HCT116 (cell line): ENCODE measurements around the gene PNPLA2. TPM values are rescaled to one million over a fixed set of nuclear protein-coding genes. Genes with fewer than 3 reads are reported as not detected.

Source experiments
- ATAC-seq: fragments of 200-7000 bp; cut with Tn5 transposase; 2 replicates; pipeline ENCODE4 v1.9.1; 2020; ENCODE audit warnings: mild to moderate bottlenecking, moderate library complexity
- BruUV-seq: library from RNA; stranded (reverse); fragments of 400-500 nt; replicated peaks from 2 replicates; lab custom pipeline; 2021; lab: Mats Ljungman, UMichigan
- CTCF ChIA-PET: fragments of 300-600 bp; sonication (Branson Sonifier 250); formaldehyde crosslinking; loops from one replicate; lab custom pipeline; 2021; ENCODE audit warnings: antibody characterized with exemption; lab: Charles Lee
- POLR2A ChIA-PET: fragments of 300-600, 350-600 bp; sonication (Branson Sonifier 250); formaldehyde crosslinking; loops from one replicate; lab custom pipeline; 2021; ENCODE audit warnings: antibody characterized with exemption; lab: Charles Lee
- RAD21 ChIA-PET, 2 experiments: fragments of 300-600 bp; sonication (Branson Sonifier 250); formaldehyde crosslinking; loops; one replicate each; lab custom pipeline; 2023; ENCODE audit warnings: low total read pairs in 2 of 2; ENCODE audit not compliant: uncharacterized antibody in 2 of 2, unreplicated experiment in 2 of 2, low non-redundant PET in 1 of 2; lab: Charles Lee
- DNase-seq: peaks from one replicate; pipeline ENCODE4 v3.0.0-alpha.2; 2010; ENCODE audit warnings: low read depth, low spot score
- H2AFZ ChIP-seq: fragments of 200-600 bp; shearing (Covaris generic), sonication (generic); 2 replicates; pipeline ENCODE4 v1.6.1; 2017; ENCODE audit warnings: low read depth, mixed run types, mixed read lengths, antibody characterized with exemption, low read length; ENCODE audit not compliant: poor library complexity, severe bottlenecking
- H3K27ac ChIP-seq: 2 replicates; pipeline ENCODE4 v1.5.1; 2012; ENCODE audit warnings: low read depth, low read length
- H3K27me3 ChIP-seq: fragments of 200-600 bp; sonication (generic); 2 replicates; pipeline ENCODE4 v1.6.1; 2016; ENCODE audit warnings: mixed run types, low read length, mixed read lengths; ENCODE audit not compliant: insufficient read depth
- H3K36me3 ChIP-seq, 2 experiments: fragments of 200-500 bp in 1 of 2; fragments of 200-600 bp in 1 of 2; sonication (Bioruptor generic) in 1 of 2; sonication (generic) in 1 of 2; 2 replicates each; pipeline versions ENCODE4 v1.5.1 to v1.6.1; 2014 to 2016; ENCODE audit warnings: low read length in 2 of 2, inconsistent platforms in 1 of 2, mixed read lengths in 1 of 2, mixed run types in 1 of 2; ENCODE audit not compliant: insufficient read depth in 2 of 2, control insufficient read depth in 1 of 2
- H3K4me1 ChIP-seq, 2 experiments: fragments of 200-600 bp in 1 of 2; sonication (generic) in 1 of 2; 2 replicates each; pipeline versions ENCODE4 v1.5.1 to v1.6.1; 2012 to 2017; ENCODE audit warnings: low read length in 2 of 2, inconsistent platforms in 1 of 2, mild to moderate bottlenecking in 1 of 2, mixed read lengths in 1 of 2, mixed run types in 1 of 2, moderate library complexity in 1 of 2; ENCODE audit not compliant: insufficient read depth in 2 of 2, control insufficient read depth in 1 of 2
- H3K4me2 ChIP-seq: fragments of 200-600 bp; sonication (generic); 2 replicates; pipeline ENCODE4 v1.6.1; 2017; ENCODE audit warnings: mixed run types, low read length, mixed read lengths
- H3K4me3 ChIP-seq, 2 experiments: fragments of 200-600 bp in 1 of 2; sonication (generic) in 1 of 2; replicated peaks in 1 of 2; 2 replicates each; pipeline ENCODE4 v1.5.1; 2011 to 2016; ENCODE audit warnings: low read length in 2 of 2, control low read depth in 1 of 2, low read depth in 1 of 2, mild to moderate bottlenecking in 1 of 2, mixed read lengths in 1 of 2, mixed run types in 1 of 2
- H3K79me2 ChIP-seq: fragments of 200-600 bp; sonication (generic); 2 replicates; pipeline ENCODE4 v1.6.1; 2017; ENCODE audit warnings: mild to moderate bottlenecking, mixed run types, low read length, moderate library complexity, mixed read lengths; ENCODE audit not compliant: insufficient read depth
- H3K9ac ChIP-seq: fragments of 200-600 bp; sonication (generic); 2 replicates; pipeline ENCODE4 v1.6.1; 2016; ENCODE audit warnings: low read length, mixed read lengths
- H3K9me2 ChIP-seq: fragments of 200-600 bp; sonication (generic), shearing (Covaris generic); 2 replicates; pipeline ENCODE4 v1.6.1; 2017; ENCODE audit warnings: mixed run types, mild to moderate bottlenecking, moderate library complexity; ENCODE audit not compliant: insufficient read depth
- H3K9me3 ChIP-seq, 2 experiments: fragments of 200-500 bp in 1 of 2; fragments of 200-600 bp in 1 of 2; sonication (Bioruptor generic) in 1 of 2; sonication (generic) in 1 of 2; 2 replicates each; pipeline ENCODE4 v1.6.1; 2014 to 2017; ENCODE audit warnings: low read length in 2 of 2, mixed read lengths in 2 of 2, inconsistent platforms in 1 of 2, low read depth in 1 of 2, mild to moderate bottlenecking in 1 of 2, mixed run types in 1 of 2, moderate library complexity in 1 of 2; ENCODE audit not compliant: control insufficient read depth in 1 of 2, insufficient read depth in 1 of 2
- H4K20me1 ChIP-seq: fragments of 200-600 bp; sonication (generic), shearing (Covaris generic); 2 replicates; pipeline ENCODE4 v1.6.1; 2017; ENCODE audit warnings: mixed run types, mild to moderate bottlenecking, moderate library complexity; ENCODE audit not compliant: insufficient read depth
- ATF3 ChIP-seq: IDR thresholded peaks from 2 replicates; pipeline ENCODE4 v1.6.1; 2012
- CBX3 ChIP-seq: IDR thresholded peaks from 2 replicates; pipeline ENCODE4 v1.6.1; 2012; ENCODE audit warnings: low read depth
- CEBPB ChIP-seq: IDR thresholded peaks from 2 replicates; pipeline ENCODE4 v1.6.1; 2012; ENCODE audit warnings: low read depth
- EGR1 ChIP-seq: IDR thresholded peaks from 2 replicates; pipeline ENCODE4 v1.6.1; 2012; ENCODE audit warnings: low read depth
- EZH2 ChIP-seq: fragments of 200-600 bp; sonication (generic); IDR thresholded peaks from 2 replicates; pipeline ENCODE4 v1.6.1; 2017; ENCODE audit warnings: antibody characterized with exemption, mixed run types
- EZH2phosphoT487 ChIP-seq: fragments of 200-600 bp; IDR thresholded peaks from 2 replicates; pipeline ENCODE4 v1.6.1; 2018; ENCODE audit warnings: antibody characterized with exemption, borderline replicate concordance
- FOSL1 ChIP-seq: IDR thresholded peaks from 2 replicates; pipeline ENCODE4 v1.6.1; 2012; ENCODE audit warnings: low read depth
- MAX ChIP-seq: IDR thresholded peaks from 2 replicates; pipeline ENCODE4 v1.6.1; 2012
- POLR2AphosphoS5 ChIP-seq: IDR thresholded peaks from 2 replicates; pipeline ENCODE4 v1.6.1; 2011; ENCODE audit warnings: mild to moderate bottlenecking, low read depth, low read length, moderate library complexity
- RAD21 ChIP-seq: IDR thresholded peaks from 2 replicates; pipeline ENCODE4 v1.6.1; 2012; ENCODE audit warnings: low read depth, mild to moderate bottlenecking
- REST ChIP-seq: IDR thresholded peaks from 2 replicates; pipeline ENCODE4 v1.6.1; 2012; ENCODE audit warnings: low read depth
- SIN3A ChIP-seq: IDR thresholded peaks from 2 replicates; pipeline ENCODE4 v1.6.1; 2012; ENCODE audit warnings: low read depth
- SP1 ChIP-seq: IDR thresholded peaks from 2 replicates; pipeline ENCODE4 v1.6.1; 2012; ENCODE audit warnings: low read depth
- SRF ChIP-seq: IDR thresholded peaks from 2 replicates; pipeline ENCODE4 v1.6.1; 2012; ENCODE audit warnings: low read depth
- YY1 ChIP-seq: IDR thresholded peaks from 2 replicates; pipeline ENCODE4 v1.6.1; 2011; ENCODE audit warnings: low read length, low read depth, moderate library complexity, mild to moderate bottlenecking; ENCODE audit not compliant: insufficient replicate concordance; ENCODE audit errors: extremely low read depth
- ZFX ChIP-seq: fragments of 450-650 bp; IDR thresholded peaks from 2 replicates; pipeline ENCODE4 v1.6.1; 2017
- ZNF274 ChIP-seq: fragments of 200-500 bp; sonication (Bioruptor generic); IDR thresholded peaks from 2 replicates; pipeline ENCODE4 v1.6.1; 2014; ENCODE audit warnings: mild to moderate bottlenecking, low read depth, low read length, inconsistent platforms
- intact Hi-C: fragments of 100-400 bp; cut with micrococcal nuclease; formaldehyde crosslinking; loops from 2 replicates; pipeline ENCODE4 v1.10.0; 2022
- total RNA-seq: library from RNA; stranded (reverse); gene quantifications from one replicate; pipeline ENCODE4 v1.2.1, GENCODE V29; 2021; ENCODE audit not compliant: unreplicated experiment

PNPLA2 gene
- total RNA-seq, 1 experiment from 2014 or later, result 124 TPM

GRCh38 chr11:853682-854448, 35.2 kb downstream of the PNPLA2 start:
- intact Hi-C loops, result no loop called here
- H3K9ac ChIP-seq, result no peak overlapping the region

GRCh38 chr11:854601-855329, 36.1 kb downstream of the PNPLA2 start:
- H3K36me3 ChIP-seq, result no peaks in the 10 kb centered on the region
- CTCF ChIA-PET, result no interaction called here
- TF ChIP-seq MAX (no peak), RAD21 (no peak), FOSL1 (no peak), SIN3A (no peak), CBX3 (no peak), ZNF274 (no peak), REST (no peak), YY1 (no peak), SRF (no peak), EGR1 (no peak), POLR2AphosphoS5 (no peak), ZFX (no peak), ATF3 (no peak), SP1 (no peak)

More at GRCh38 chr11:853682-854448, 35.2 kb downstream of the PNPLA2 start:
- RAD21 ChIA-PET, result no interaction called here
- no peak overlapping the region for H3K27ac ChIP-seq
- no peaks in the 10 kb centered on the region for H3K79me2 ChIP-seq
- no peaks in the 10 kb centered on the region for H4K20me1 ChIP-seq
- H3K4me2 ChIP-seq, result no peak overlapping the region
- no peak for ATAC-seq
- H3K9me2 ChIP-seq, result no peaks in the 10 kb centered on the region
- no peaks in the 10 kb centered on the region for H3K9me3 ChIP-seq
- H2AFZ ChIP-seq, result no peak overlapping the region
- TF ChIP-seq RAD21 (no peak), EZH2phosphoT487 (no peak), CBX3 (no peak), FOSL1 (no peak), CEBPB (no peak), EZH2 (no peak), ZFX (no peak)
- no peaks in the 10 kb centered on the region for H3K27me3 ChIP-seq
- no peak for DNase-seq
- H3K4me3 ChIP-seq, result no peak overlapping the region
- H3K36me3 ChIP-seq, result no peaks in the 10 kb centered on the region; a peak in 1 of 4 replicates
- no TSS peak for BruUV-seq
- H3K4me1 ChIP-seq, result peaks cover 0 to 6% of the 10 kb centered on the region in 2 experiments; a peak in 1 of 4 replicates
- POLR2A ChIA-PET, result interaction anchor here (0.8 kb wide), 1 partner anchor 8 kb away, joined by 4 read pairs; no protein-coding TSS in a partner anchor
- CTCF ChIA-PET, result no interaction called here

More at GRCh38 chr11:854601-855329, 36.1 kb downstream of the PNPLA2 start:
- no TSS peak for BruUV-seq
- H3K27me3 ChIP-seq, result no peaks in the 10 kb centered on the region
- H4K20me1 ChIP-seq, result no peaks in the 10 kb centered on the region
- POLR2A ChIA-PET, result interaction anchor here (0.8 kb wide), 1 partner anchor 9 kb away, joined by 4 read pairs; no protein-coding TSS in a partner anchor
- H3K9me2 ChIP-seq, result no peaks in the 10 kb centered on the region
- DNase-seq (no peak), ATAC-seq (no peak)
- H3K9me3 ChIP-seq, result no peaks in the 10 kb centered on the region
- H3K4me1 ChIP-seq, result peaks cover 4 to 12% of the 10 kb centered on the region in 2 experiments
- H3K9ac ChIP-seq, result no peak overlapping the region
- RAD21 ChIA-PET, result no interaction called here
- no peak overlapping the region for H3K4me3 ChIP-seq
- no peak overlapping the region for H3K4me2 ChIP-seq
- H3K79me2 ChIP-seq, result no peaks in the 10 kb centered on the region
- no peak overlapping the region; the same call in 1 of the 2 replicates for H3K27ac ChIP-seq
- intact Hi-C loops, result no loop called here
- no peak overlapping the region for H2AFZ ChIP-seq
